Tibial nerve (tissue), 4 donors: ENCODE results near the gene RNPEPL1. TPM values are rescaled to one million over a fixed set of nuclear protein-coding genes. Genes with fewer than 3 reads are reported as not detected.
A peak's percentile ranks its signal among the peaks of the same experiment; 100 is the strongest.

Experiments
- DNase-seq, 2 donors: peaks; one replicate each; pipeline ENCODE4 v3.0.0-alpha.2; 2019; ENCODE audit warnings: low spot score in 2 of 2
- H3K27ac ChIP-seq, 4 donors: fragments of 200-600 bp; sonication (generic) in 3 of 4; one replicate each; pipeline ENCODE4 v1.5.1; 2017 to 2019; ENCODE audit warnings: mild to moderate bottlenecking in 1 of 4
- H3K27me3 ChIP-seq, 2 donors: fragments of 200-600 bp; sonication (generic) in 1 of 2; one replicate each; pipeline versions ENCODE4 v1.5.1 to v1.6.0; 2017 to 2019
- H3K36me3 ChIP-seq, 3 donors: fragments of 200-600 bp; sonication (generic); one replicate each; pipeline ENCODE4 v1.5.1; 2018 to 2019
- H3K4me1 ChIP-seq, 4 donors: fragments of 200-600 bp; sonication (generic) in 3 of 4; one replicate each; pipeline ENCODE4 v1.5.1; 2017 to 2019
- H3K4me3 ChIP-seq, 4 donors: fragments of 200-600 bp; sonication (generic) in 3 of 4; one replicate each; pipeline ENCODE4 v1.5.1; 2017 to 2019; ENCODE audit warnings: mild to moderate bottlenecking in 1 of 4, moderate library complexity in 1 of 4
- H3K9me3 ChIP-seq, 4 donors: fragments of 200-600 bp; sonication (generic) in 3 of 4; one replicate each; pipeline ENCODE4 v1.5.1; 2017 to 2019
- EP300 ChIP-seq, 2 donors: sonication (generic); formaldehyde crosslinking; IDR thresholded peaks; one replicate each; pipeline ENCODE4 v1.6.1; 2017; ENCODE audit warnings: antibody characterized with exemption in 2 of 2, mild to moderate bottlenecking in 1 of 2
- POLR2A ChIP-seq, 2 donors: fragments of 450-650 bp; IDR thresholded peaks; one replicate each; pipeline ENCODE4 v1.6.1; 2017; ENCODE audit warnings: antibody characterized with exemption in 2 of 2, mild to moderate bottlenecking in 2 of 2, moderate library complexity in 2 of 2
- WGBS, 2 donors: methylation state at CpG; one replicate each; pipeline ENCODE4 v1.1.5; 2018; 5-methylcytosine and 5-hydroxymethylcytosine counted together
- total RNA-seq, 4 donors: library from RNA; depleted of rRNA; stranded (reverse); fragments of >200 nt; gene quantifications; one replicate each; pipeline ENCODE4 v1.1.0, GENCODE V29; 2016
- TF ChIP-seq, protein P1 (sequence below), 5 experiments: fragments of 200-600 bp in 3 of 5; fragments of 450-650 bp in 2 of 5; sonication (generic) in 3 of 5; IDR thresholded peaks; one replicate each; pipeline ENCODE4 v1.5.1; 2016 to 2019; ENCODE audit warnings: antibody characterized with exemption in 5 of 5, mild to moderate bottlenecking in 3 of 5, moderate library complexity in 2 of 5

Gene RNPEPL1
- total RNA-seq, 4 donors from 2014 or later, result 55.3 to 90.6 (median 64.0) TPM

DNA sequence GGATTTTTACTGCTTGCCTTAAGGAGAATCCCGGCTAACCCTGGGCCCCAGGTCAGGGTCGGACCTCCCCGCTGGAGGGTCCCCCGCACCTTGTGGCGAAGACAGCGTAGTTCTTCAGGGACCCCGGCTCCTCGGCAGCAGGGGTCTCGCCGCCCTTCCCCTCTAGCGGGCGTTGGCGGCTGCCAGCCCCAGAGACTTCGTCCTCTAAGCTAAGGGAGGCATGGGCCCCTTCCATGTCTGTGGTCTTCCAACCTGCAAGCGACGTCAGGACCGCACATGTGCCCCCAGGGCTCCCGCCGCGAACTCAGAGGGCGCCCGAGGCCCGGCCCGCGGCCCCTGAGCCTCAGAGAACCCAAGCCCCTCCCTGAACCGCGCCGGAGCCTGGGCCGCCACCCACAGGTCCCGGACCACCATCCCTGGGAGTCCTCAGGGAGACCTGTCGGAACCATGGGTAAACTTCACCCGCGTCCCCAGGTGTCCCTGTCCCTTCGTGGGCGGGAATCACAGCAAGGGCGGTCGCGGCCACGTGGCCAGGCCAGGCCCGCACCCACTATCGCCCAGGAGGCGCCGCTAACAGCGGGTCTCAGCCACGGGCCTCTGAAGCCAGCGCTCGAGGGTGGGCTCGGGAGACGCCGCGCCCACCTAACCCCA lies 11.1 kb upstream of the RNPEPL1 start:
- Histone ChIP-seq H3K36me3 (peaks cover 0 to 30% (median 0%) of the 10 kb centered on the region in 3 donors), H3K27me3 (no peaks in the 10 kb centered on the region), H3K27ac (peak overlapping the region in 1 of 4 donors; percentile 46), H3K4me1 (peaks cover 0 to 48% (median 34%) of the 10 kb centered on the region in 4 donors), H3K9me3 (no peaks in the 10 kb centered on the region), H3K4me3 (peak overlapping the region; percentile 28 to 60 (median 48))
- no peak for DNase-seq
- TF ChIP-seq, protein P1, sequence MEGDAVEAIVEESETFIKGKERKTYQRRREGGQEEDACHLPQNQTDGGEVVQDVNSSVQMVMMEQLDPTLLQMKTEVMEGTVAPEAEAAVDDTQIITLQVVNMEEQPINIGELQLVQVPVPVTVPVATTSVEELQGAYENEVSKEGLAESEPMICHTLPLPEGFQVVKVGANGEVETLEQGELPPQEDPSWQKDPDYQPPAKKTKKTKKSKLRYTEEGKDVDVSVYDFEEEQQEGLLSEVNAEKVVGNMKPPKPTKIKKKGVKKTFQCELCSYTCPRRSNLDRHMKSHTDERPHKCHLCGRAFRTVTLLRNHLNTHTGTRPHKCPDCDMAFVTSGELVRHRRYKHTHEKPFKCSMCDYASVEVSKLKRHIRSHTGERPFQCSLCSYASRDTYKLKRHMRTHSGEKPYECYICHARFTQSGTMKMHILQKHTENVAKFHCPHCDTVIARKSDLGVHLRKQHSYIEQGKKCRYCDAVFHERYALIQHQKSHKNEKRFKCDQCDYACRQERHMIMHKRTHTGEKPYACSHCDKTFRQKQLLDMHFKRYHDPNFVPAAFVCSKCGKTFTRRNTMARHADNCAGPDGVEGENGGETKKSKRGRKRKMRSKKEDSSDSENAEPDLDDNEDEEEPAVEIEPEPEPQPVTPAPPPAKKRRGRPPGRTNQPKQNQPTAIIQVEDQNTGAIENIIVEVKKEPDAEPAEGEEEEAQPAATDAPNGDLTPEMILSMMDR (IDR thresholded peaks at IDR 0.05), result no peak
- TF ChIP-seq EP300 (IDR thresholded peaks at IDR 0.05) (no peak), POLR2A (IDR thresholded peaks at IDR 0.05) (no peak)
- 35 to 38% methylated on average over 13 to 31 of the region's 51 CpGs for WGBS, 2 donors

DNA sequence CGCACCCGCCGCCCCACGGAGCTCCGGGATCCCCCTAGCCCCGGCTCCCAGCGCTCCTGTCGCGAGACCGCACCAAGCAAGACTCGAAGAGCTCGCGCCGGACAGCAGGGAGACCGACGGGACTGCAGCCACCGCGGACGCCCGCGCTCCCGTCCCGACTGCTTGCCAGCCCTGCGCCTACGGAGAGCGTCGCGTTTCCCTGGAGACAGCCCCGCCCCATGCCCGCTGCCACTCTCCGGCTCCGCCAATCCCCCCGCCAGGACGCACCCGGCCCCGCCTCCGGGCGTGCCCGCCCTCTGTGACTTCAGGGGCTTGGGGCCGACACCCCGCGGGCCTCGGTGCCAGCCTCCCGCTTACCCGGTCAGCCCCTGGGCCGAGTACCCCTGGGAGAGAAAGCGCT lies 10.5 kb upstream of the RNPEPL1 start, which contains the start of gene ANKMY1:
Gene ANKMY1, minus strand, starts transcription at position 181 of the 400 bp plus-strand sequence. CDS start 653 bp downstream, outside the sequence.
- Histone ChIP-seq H3K27ac (peak within 1 kb of the TSS in 1 of 4 donors; percentile 46), H3K4me3 (peak within 1 kb of the TSS; percentile 28 to 60 (median 48)), H3K4me1 (peaks cover 0 to 54% (median 34%) of the 10 kb centered on the region in 4 donors), H3K27me3 (no peaks in the 10 kb centered on the region), H3K9me3 (no peaks in the 10 kb centered on the region), H3K36me3 (peaks cover 0 to 24% (median 0%) of the 10 kb centered on the region in 3 donors)
- WGBS, 2 donors, result 5% methylated on average over 26 of the region's 47 CpGs; no CpG with 5 or more reads in 1 of the 2 donors
- no peak for TF ChIP-seq POLR2A (IDR thresholded peaks at IDR 0.05)
- TF ChIP-seq, protein P1 (IDR thresholded peaks at IDR 0.05), result no peak
- TF ChIP-seq EP300 (IDR thresholded peaks at IDR 0.05), result no peak
- DNase-seq, result no peak

DNA sequence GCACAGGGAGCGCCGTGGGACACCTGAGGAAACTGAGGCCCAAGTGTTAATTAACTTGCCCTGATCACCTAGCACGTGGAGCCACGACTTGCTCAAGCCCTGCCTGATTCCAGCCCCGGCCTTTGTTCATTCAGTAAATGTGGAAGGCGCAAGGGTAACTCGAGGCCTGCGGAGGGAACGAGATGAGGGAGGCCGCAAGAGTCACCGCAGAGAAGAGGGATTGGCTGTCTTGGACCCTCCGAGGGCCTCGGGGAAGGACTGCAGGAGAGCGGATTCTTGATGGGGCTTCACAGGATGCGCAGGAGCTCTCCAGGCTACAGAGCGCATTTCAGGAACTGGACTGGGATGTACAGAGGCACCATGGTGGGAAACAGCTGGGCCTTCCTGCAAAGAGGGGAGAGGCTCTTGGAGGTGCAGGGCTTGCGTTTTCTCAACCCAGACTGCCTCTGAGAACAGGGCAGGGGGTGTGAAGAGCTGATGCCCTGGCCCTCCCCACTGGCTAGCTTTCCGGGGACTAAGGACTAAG lies 10.0 kb upstream of the RNPEPL1 start:
- 76 to 77% methylated on average over 18 of the region's 18 CpGs for WGBS, 2 donors
- no peaks in the 10 kb centered on the region for H3K9me3 ChIP-seq
- peaks cover 0 to 59% (median 35%) of the 10 kb centered on the region in 4 donors for H3K4me1 ChIP-seq
- peaks cover 0 to 19% (median 0%) of the 10 kb centered on the region in 3 donors for H3K36me3 ChIP-seq
- DNase-seq, result no peak
- no peaks in the 10 kb centered on the region for H3K27me3 ChIP-seq
- H3K4me3 ChIP-seq, result peak overlapping the region; percentile 28 to 60 (median 48)
- TF ChIP-seq, protein P1 (IDR thresholded peaks at IDR 0.05), result no peak
- no peak for TF ChIP-seq POLR2A (IDR thresholded peaks at IDR 0.05)
- TF ChIP-seq EP300 (IDR thresholded peaks at IDR 0.05), result no peak
- H3K27ac ChIP-seq, result peak overlapping the region in 1 of 4 donors; percentile 46

DNA sequence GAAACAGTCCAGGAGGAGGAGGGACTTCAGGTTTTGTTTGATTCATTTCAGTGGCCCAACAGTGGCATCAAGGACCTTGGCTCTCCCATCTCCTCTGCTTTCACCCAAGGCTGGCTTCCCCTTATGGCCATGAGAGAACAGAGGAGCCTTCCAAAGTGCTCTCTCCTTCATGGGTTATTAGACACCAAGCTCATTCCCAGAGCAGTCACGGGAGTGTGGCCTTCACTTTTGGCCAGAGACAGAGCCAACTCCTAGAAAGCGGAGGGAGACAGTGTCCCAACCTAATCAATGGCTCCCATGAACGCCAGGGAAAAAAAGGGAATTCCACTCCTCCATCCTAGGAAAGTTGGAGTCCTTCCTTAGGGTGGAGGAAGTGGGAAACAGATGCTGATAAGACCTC lies 9.0 kb upstream of the RNPEPL1 start:
- TF ChIP-seq EP300 (IDR thresholded peaks at IDR 0.05), result no peak
- TF ChIP-seq, protein P1 (IDR thresholded peaks at IDR 0.05), result no peak
- Histone ChIP-seq H3K4me3 (no peak overlapping the region), H3K9me3 (no peaks in the 10 kb centered on the region), H3K4me1 (peaks cover 0 to 66% (median 40%) of the 10 kb centered on the region in 4 donors), H3K36me3 (peaks cover 0 to 10% (median 0%) of the 10 kb centered on the region in 3 donors), H3K27ac (peak overlapping the region in 1 of 4 donors; percentile 100), H3K27me3 (no peaks in the 10 kb centered on the region)
- 89 to 98% methylated on average over 3 of the region's 3 CpGs for WGBS, 2 donors
- no peak for DNase-seq

DNA sequence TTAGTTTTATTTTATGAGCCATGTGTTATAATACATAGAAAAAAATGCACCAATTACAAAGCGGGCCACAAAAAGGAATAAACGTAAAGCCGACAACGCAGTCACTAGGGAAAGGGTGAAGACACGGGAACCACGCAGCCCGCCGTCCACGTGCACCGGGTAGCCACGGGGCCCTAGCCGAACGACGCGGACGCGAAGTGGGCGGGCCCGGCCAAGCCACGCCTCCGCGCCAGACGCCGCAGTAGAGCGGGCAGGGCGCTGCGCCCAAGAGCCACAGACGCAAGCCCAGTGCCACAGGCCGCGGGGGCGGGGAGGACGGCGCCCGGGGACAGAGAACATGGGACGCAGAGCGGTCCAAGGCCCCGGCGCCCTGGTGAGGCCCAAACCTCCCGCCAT lies 8.2 kb upstream of the RNPEPL1 start, which contains the start of gene DUSP28:
Gene DUSP28, plus strand, starts transcription at position 274 of the 396 bp plus-strand sequence. CDS start 328 bp downstream, outside the sequence.
- peak within 1 kb of the TSS; percentile 100 for H3K27ac ChIP-seq
- H3K4me1 ChIP-seq, result peaks cover 0 to 74% (median 42%) of the 10 kb centered on the region in 4 donors
- H3K27me3 ChIP-seq, result no peaks in the 10 kb centered on the region
- DNase-seq, result peak; percentile 80 to 82
- peaks cover 0 to 3% (median 0%) of the 10 kb centered on the region in 3 donors for H3K36me3 ChIP-seq
- TF ChIP-seq EP300 (IDR thresholded peaks at IDR 0.05), result peak; percentile 11 to 94
- TF ChIP-seq POLR2A (IDR thresholded peaks at IDR 0.05), result peak; percentile 80 to 85
- TF ChIP-seq, protein P1 (IDR thresholded peaks at IDR 0.05), result no peak
- WGBS, 2 donors, result 1% methylated on average over 24 to 39 of the region's 39 CpGs
- no peaks in the 10 kb centered on the region for H3K9me3 ChIP-seq
- peak within 1 kb of the TSS; percentile 83 to 100 (median 94) for H3K4me3 ChIP-seq
